ENCODE data around the gene SLC6A3.

Gene SLC6A3

GRCh38 chr5:1453613-1454012, 8.4 kb upstream of the SLC6A3 start:
- no peak overlapping the region for H3K4me3 ChIP-seq (ENCODE audit: low read depth, low read length)
- no peak for TF ChIP-seq CTCF (IDR thresholded peaks at IDR 0.05; ENCODE audit: control insufficient read depth, extremely low read depth, insufficient read depth)
- no peak for DNase-seq (ENCODE audit: low read depth)

GRCh38 chr5:1449081-1449630, 3.9 kb upstream of the SLC6A3 start:
- no peak for DNase-seq (ENCODE audit: low read depth)
- no peak for TF ChIP-seq CTCF (IDR thresholded peaks at IDR 0.05; ENCODE audit: control insufficient read depth, extremely low read depth, insufficient read depth)
- no peak overlapping the region for H3K4me3 ChIP-seq (ENCODE audit: low read depth, low read length)

DNA sequence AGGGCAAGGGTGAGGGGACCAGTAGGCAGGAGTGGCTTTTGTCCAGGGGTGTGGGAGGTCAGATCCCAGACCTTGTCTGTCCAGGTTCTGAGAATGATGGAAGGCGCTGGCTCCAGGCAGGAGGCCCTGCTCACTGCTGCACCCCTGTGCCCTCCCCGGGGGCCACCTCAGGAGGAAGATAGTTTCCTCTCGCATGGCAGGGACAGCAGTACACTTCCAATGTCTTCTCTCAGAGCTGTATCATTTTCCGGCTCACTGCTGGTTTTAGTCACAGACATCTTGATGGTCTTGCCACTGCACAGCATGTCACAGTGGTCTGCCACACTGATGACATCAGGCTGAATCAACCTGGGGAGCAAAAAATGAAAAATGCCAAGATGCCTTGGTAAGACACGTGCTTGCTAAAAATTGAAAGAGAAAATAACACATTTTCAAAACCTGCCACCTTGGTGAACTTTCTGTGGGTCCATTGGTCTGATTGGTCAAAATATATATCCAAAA, 3.3 kb upstream of the SLC6A3 start:
- no peak for TF ChIP-seq CTCF (IDR thresholded peaks at IDR 0.05; ENCODE audit: control insufficient read depth, extremely low read depth, insufficient read depth)
- no peak overlapping the region for H3K4me3 ChIP-seq (ENCODE audit: low read depth, low read length)
- DNase-seq (ENCODE audit: low read depth), result no peak

- TF ChIP-seq CTCF (IDR thresholded peaks at IDR 0.05; ENCODE audit: control insufficient read depth, extremely low read depth, insufficient read depth), result no peak
- DNase-seq (ENCODE audit: low read depth), result no peak
- H3K4me3 ChIP-seq (ENCODE audit: low read depth, low read length), result no peak overlapping the region
Measured at GRCh38 chr5:1447671-1448361, 2.6 kb upstream of the SLC6A3 start.

DNA sequence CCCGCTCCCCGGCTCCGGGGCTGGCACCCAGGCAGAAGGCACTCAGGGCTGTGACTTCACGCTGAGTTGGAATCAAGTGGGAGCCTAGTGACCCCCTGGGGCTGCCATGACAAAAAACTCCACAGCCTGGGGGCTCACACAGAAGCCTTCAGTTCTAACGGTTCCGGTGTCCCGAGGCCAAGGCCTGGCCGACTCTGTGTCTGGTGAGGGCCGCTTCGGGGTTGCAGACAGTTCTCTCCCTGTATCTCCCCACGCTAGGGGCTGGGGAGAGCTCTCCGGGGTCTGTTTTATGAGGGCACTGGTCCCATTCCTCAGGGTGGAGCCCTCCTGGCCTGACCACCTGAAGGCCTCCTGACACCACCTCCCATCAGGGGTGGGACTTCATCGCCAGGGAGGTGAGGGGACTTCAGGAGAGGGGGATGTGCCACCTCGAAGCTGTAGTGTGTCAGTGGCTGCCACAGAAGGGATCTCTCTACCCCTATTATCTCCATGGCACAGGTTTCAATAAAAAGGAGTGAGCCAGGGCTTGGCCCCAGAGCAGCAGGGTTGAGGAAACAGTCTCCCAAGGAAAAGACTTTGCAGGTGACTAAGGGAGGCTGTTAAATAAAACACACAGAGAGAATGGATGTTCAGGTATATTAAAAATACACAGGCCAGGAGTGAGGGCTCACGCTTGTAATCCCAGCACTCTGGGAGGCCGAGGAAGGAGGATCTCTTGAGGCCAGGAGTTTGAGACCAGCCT, 1.5 kb upstream of the SLC6A3 start:
- H3K4me3 ChIP-seq (ENCODE audit: low read depth, low read length), result no peak overlapping the region
- no peak for DNase-seq (ENCODE audit: low read depth)
- no peak for TF ChIP-seq CTCF (IDR thresholded peaks at IDR 0.05; ENCODE audit: control insufficient read depth, extremely low read depth, insufficient read depth)

DNA sequence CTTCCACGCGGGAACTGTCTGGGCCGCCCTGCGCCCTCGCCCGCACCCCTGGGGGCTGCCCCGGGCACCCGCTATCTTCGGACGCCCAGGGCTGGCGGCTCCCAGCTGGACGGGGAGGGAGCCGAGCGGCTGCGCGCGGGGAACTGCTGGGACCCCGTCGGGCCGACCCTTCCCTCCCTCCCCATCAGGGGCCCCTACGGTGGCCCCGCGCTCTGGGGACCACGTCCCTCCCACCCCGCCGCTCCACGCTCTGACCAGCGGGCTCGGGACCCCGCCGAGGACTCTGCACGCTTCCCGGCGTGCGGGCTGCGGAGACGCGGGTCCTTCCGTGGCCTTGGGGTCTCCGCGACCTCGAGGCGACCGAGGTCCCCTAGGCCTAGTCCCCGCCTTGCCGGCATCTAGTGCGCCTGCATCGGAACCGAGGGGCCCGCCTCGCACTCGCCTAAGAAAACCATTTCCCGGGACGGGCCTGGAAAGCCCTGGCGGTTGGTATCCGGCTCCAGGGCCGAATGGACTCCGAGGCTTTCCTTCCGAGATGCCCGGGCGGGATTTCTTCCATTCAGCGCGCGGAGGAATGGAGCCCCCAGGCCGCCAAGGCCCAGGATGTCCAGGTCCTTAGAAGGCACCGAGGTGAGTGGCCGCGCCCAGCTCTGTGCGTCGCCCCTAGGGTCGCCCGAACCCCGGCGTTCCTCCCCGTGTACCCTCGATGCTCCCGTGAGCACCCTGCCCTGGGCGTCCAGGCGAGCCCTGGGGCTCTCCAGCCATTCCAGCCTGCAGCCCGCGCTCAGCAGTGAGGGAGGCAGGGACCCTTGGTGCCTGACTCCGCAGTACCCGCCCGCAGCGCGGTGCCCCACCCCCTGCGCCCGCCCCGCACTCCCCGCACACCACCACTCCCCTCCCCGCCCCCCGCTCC, 705 bp upstream of the SLC6A3 start:
- no peak overlapping the region for H3K4me3 ChIP-seq (ENCODE audit: low read depth, low read length)
- no peak for DNase-seq (ENCODE audit: low read depth)
- TF ChIP-seq CTCF (IDR thresholded peaks at IDR 0.05; ENCODE audit: control insufficient read depth, extremely low read depth, insufficient read depth), result no peak
